ENCODE measurements around the gene IL11. TPM values are rescaled to one million over a fixed set of nuclear protein-coding genes. Genes with fewer than 3 reads are reported as not detected.

The IL11 gene
- total and polyA plus RNA-seq, 2 of the 13 experiments (the other 11 are each of a cell fraction or from before 2014, with no cell fraction given): 2.5 to 2.9 TPM

GRCh38 chr19:55418185-55418584, 47.9 kb upstream of the IL11 start (continued):
- TF ChIP-seq RNF219 (CRISPR knock-in tag; IDR thresholded peaks at IDR 0.05) (no peak), GATAD2A (CRISPR knock-in tag; IDR thresholded peaks at IDR 0.05) (peak; percentile 28; the same call in 1 of the 2 replicates), ZBTB7B (CRISPR knock-in tag; IDR thresholded peaks at IDR 0.05) (no peak), ELK4 (CRISPR knock-in tag; IDR thresholded peaks at IDR 0.05; ENCODE audit: borderline replicate concordance) (no peak), ONECUT2 (CRISPR knock-in tag; IDR thresholded peaks at IDR 0.05) (peak; percentile 76), FOSL2 (CRISPR knock-in tag; IDR thresholded peaks at IDR 0.05) (peak; percentile 25; the same call in 1 of the 2 replicates), ZNF207 (IDR thresholded peaks at IDR 0.05; ENCODE audit: borderline replicate concordance) (no peak), RXRB (CRISPR knock-in tag; IDR thresholded peaks at IDR 0.05; ENCODE audit: borderline replicate concordance) (peak; percentile 37; the same call in 1 of the 2 replicates), KLF6 (CRISPR knock-in tag; IDR thresholded peaks at IDR 0.05) (0 out of 2 replicates have a peak, but pooled peaks have one; percentile 47), ZNF569 (CRISPR knock-in tag; IDR thresholded peaks at IDR 0.05; ENCODE audit: borderline replicate concordance) (no peak), STAG1 (CRISPR knock-in tag; IDR thresholded peaks at IDR 0.05) (peak; percentile 98), SMC3 (IDR thresholded peaks at IDR 0.05; ENCODE audit: low read length) (peak; percentile 98), ZNF337 (CRISPR knock-in tag; IDR thresholded peaks at IDR 0.05; ENCODE audit: borderline replicate concordance, low read depth) (no peak), ZNF7 (CRISPR knock-in tag; IDR thresholded peaks at IDR 0.05) (no peak), ZSCAN22 (CRISPR knock-in tag; IDR thresholded peaks at IDR 0.05) (no peak), MTERF4 (CRISPR knock-in tag; IDR thresholded peaks at IDR 0.05) (no peak), LCORL (IDR thresholded peaks at IDR 0.05) (no peak), LCORL (CRISPR knock-in tag; IDR thresholded peaks at IDR 0.05) (no peak), SKIL (CRISPR knock-in tag; IDR thresholded peaks at IDR 0.05; ENCODE audit: borderline replicate concordance) (no peak), TFAP4 (IDR thresholded peaks at IDR 0.05; ENCODE audit: borderline replicate concordance, low read depth) (no peak), ZBTB43 (CRISPR knock-in tag; conservative IDR thresholded peaks at IDR 0.05) (no peak), ZFP62 (CRISPR knock-in tag; IDR thresholded peaks at IDR 0.05) (no peak), ATM (IDR thresholded peaks at IDR 0.05; ENCODE audit: borderline replicate concordance) (no peak)
